ENCODE results near the gene SCAMP4.
A peak's percentile ranks its signal among the peaks of the same experiment; 100 is the strongest.
"Not testable (repeated sequence)": the region's sequence is repeated elsewhere in the genome, so short reads cannot be mapped to it uniquely, and the experiment has no call there.

SCAMP4 gene

GRCh38 chr19:1866693-1867348 is 38.4 kb upstream of the SCAMP4 start:
- DNase-seq: no peak

GRCh38 chr19:1867349-1867724 is 37.9 kb upstream of the SCAMP4 start:
- no peak for DNase-seq

- DNase-seq: no peak
Observed at GRCh38 chr19:1868971-1869370, 36.2 kb upstream of the SCAMP4 start.

- DNase-seq: no peak
Observed at GRCh38 chr19:1871140-1871597, 34.0 kb upstream of the SCAMP4 start.

GRCh38 chr19:1871630-1872029 is 33.6 kb upstream of the SCAMP4 start:
- no peak for DNase-seq

- DNase-seq: no peak
Observed at GRCh38 chr19:1872807-1873523, 32.2 kb upstream of the SCAMP4 start.

GRCh38 chr19:1873524-1874473 is 31.4 kb upstream of the SCAMP4 start:
- DNase-seq: no peak

GRCh38 chr19:1874554-1875185 is 30.5 kb upstream of the SCAMP4 start:
- DNase-seq: no peak

GRCh38 chr19:1875265-1875645 is 29.9 kb upstream of the SCAMP4 start:
- not testable (repeated sequence) for DNase-seq

GRCh38 chr19:1875646-1876495 is 29.3 kb upstream of the SCAMP4 start:
- peak in 1 of 2 experiments; percentile 66 for DNase-seq

GRCh38 chr19:1876496-1877279 is 28.5 kb upstream of the SCAMP4 start:
- DNase-seq: not testable (repeated sequence)

- not testable (repeated sequence) for DNase-seq
Observed at GRCh38 chr19:1877280-1877660, 27.9 kb upstream of the SCAMP4 start.

- not testable (repeated sequence) for DNase-seq
Observed at GRCh38 chr19:1878583-1878982, 26.6 kb upstream of the SCAMP4 start.

GRCh38 chr19:1879982-1880381 is 25.2 kb upstream of the SCAMP4 start:
- DNase-seq: not testable (repeated sequence)

GRCh38 chr19:1880611-1881392 is 24.4 kb upstream of the SCAMP4 start:
- DNase-seq: no peak

- not testable (repeated sequence) for DNase-seq
Observed at GRCh38 chr19:1881393-1882088, 23.7 kb upstream of the SCAMP4 start.

GRCh38 chr19:1882089-1882785 is 23.0 kb upstream of the SCAMP4 start:
- DNase-seq: no peak

GRCh38 chr19:1882786-1883692 is 22.2 kb upstream of the SCAMP4 start:
- no peak for DNase-seq

All from cerebellar nuclear complex (tissue), 1 donor.